Neural cell (in vitro differentiated cells): Measurements from ENCODE around the gene EAF2. TPM values are rescaled to one million over a fixed set of nuclear protein-coding genes. Genes with fewer than 3 reads are reported as not detected.

Experiments
- H2AFZ ChIP-seq: fragments of 200-600, 300-800 bp; sonication (generic), shearing (Covaris generic); 2 replicates; pipeline ENCODE4 v1.6.0; 2014; ENCODE audit warnings: low read depth, mild to moderate bottlenecking, antibody characterized with exemption, low read length, moderate library complexity
- H3F3A ChIP-seq: fragments of 200-600 bp; shearing (Covaris generic); 2 replicates; pipeline ENCODE4 v1.6.1; 2016; ENCODE audit warnings: mild to moderate bottlenecking, moderate library complexity, mixed read lengths, antibody characterized with exemption, low read length; ENCODE audit not compliant: insufficient read depth, poor library complexity, severe bottlenecking
- H3K27ac ChIP-seq: fragments of 200-600, 300-800 bp; sonication (generic), shearing (Covaris generic); 2 replicates; pipeline ENCODE4 v1.5.1; 2014; ENCODE audit warnings: mild to moderate bottlenecking, low read length, moderate library complexity
- H3K27me3 ChIP-seq: fragments of 300-800, 200-600 bp; sonication (generic), shearing (Covaris generic); 2 replicates; pipeline ENCODE4 v1.6.0; 2014; ENCODE audit warnings: mild to moderate bottlenecking, low read depth, low read length, moderate library complexity; ENCODE audit not compliant: insufficient read depth
- H3K36me3 ChIP-seq: fragments of 300-800, 200-600 bp; sonication (generic), shearing (Covaris generic); 2 replicates; pipeline ENCODE4 v1.5.1; 2014; ENCODE audit warnings: mild to moderate bottlenecking, antibody characterized with exemption, low read length, moderate library complexity; ENCODE audit not compliant: insufficient read depth
- H3K4me2 ChIP-seq: fragments of 300-800, 200-600 bp; sonication (generic), shearing (Covaris generic); 2 replicates; pipeline ENCODE4 v1.6.0; 2014; ENCODE audit warnings: mild to moderate bottlenecking, low read length
- H3K4me3 ChIP-seq: fragments of 300-800, 200-600 bp; sonication (generic), shearing (Covaris generic); 2 replicates; pipeline ENCODE4 v1.5.1; 2014; ENCODE audit warnings: mild to moderate bottlenecking, low read length, moderate library complexity
- H3K79me2 ChIP-seq: fragments of 200-600 bp; shearing (Covaris generic); replicated peaks from 2 replicates; pipeline ENCODE4 v1.6.0; 2014; ENCODE audit warnings: mild to moderate bottlenecking, low read length, moderate library complexity; ENCODE audit not compliant: insufficient read depth
- H3K9ac ChIP-seq: fragments of 300-800, 200-600 bp; sonication (generic), shearing (Covaris generic); 2 replicates; pipeline ENCODE4 v1.6.1; 2016; ENCODE audit warnings: mild to moderate bottlenecking, low read length, mixed read lengths
- H3K9me2 ChIP-seq: fragments of 200-600 bp; shearing (Covaris generic); 2 replicates; pipeline ENCODE4 v1.6.1; 2016; ENCODE audit warnings: mild to moderate bottlenecking, low read length, mixed read lengths; ENCODE audit not compliant: insufficient read depth
- H3K9me3 ChIP-seq: fragments of 200-600, 300-800 bp; sonication (generic), shearing (Covaris generic); 2 replicates; pipeline ENCODE4 v1.6.1; 2016; ENCODE audit warnings: mild to moderate bottlenecking, mixed run types, low read length, moderate library complexity, mixed read lengths
- H4K20me1 ChIP-seq: fragments of 200-600 bp; shearing (Covaris generic); 2 replicates; pipeline ENCODE4 v1.6.1; 2016; ENCODE audit warnings: mild to moderate bottlenecking, mixed run types; ENCODE audit not compliant: insufficient read depth
- EP300 ChIP-seq: fragments of 450-650 bp; conservative IDR thresholded peaks from 2 replicates; pipeline ENCODE4 v1.6.1; 2014; ENCODE audit warnings: antibody characterized with exemption, mild to moderate bottlenecking, moderate library complexity; ENCODE audit not compliant: poor library complexity, severe bottlenecking
- EZH2 ChIP-seq: fragments of 200-600, 300-800 bp; shearing (Covaris generic), sonication (generic); IDR thresholded peaks from 2 replicates; pipeline ENCODE4 v1.6.1; 2014; ENCODE audit warnings: antibody characterized with exemption, low read length, borderline replicate concordance, mild to moderate bottlenecking; ENCODE audit not compliant: insufficient read depth, poor library complexity, severe bottlenecking
- MXI1 ChIP-seq: fragments of 450-650 bp; conservative IDR thresholded peaks from 2 replicates; pipeline ENCODE4 v1.6.1; 2014; ENCODE audit warnings: antibody characterized with exemption, mild to moderate bottlenecking; ENCODE audit not compliant: poor library complexity, severe bottlenecking
- POLR2AphosphoS5 ChIP-seq: IDR thresholded peaks from 2 replicates; pipeline ENCODE4 v1.6.1; 2012
- RAD21 ChIP-seq: fragments of 450-650 bp; conservative IDR thresholded peaks from 2 replicates; pipeline ENCODE4 v1.6.1; 2014; ENCODE audit warnings: antibody characterized with exemption, mild to moderate bottlenecking, moderate library complexity
- SMC3 ChIP-seq: fragments of 450-650 bp; conservative IDR thresholded peaks from 2 replicates; pipeline ENCODE4 v1.6.1; 2014; ENCODE audit warnings: antibody characterized with exemption, mild to moderate bottlenecking, moderate library complexity; ENCODE audit not compliant: poor library complexity
- TAF1 ChIP-seq: IDR thresholded peaks from 2 replicates; pipeline ENCODE4 v1.6.1; 2012; ENCODE audit warnings: low read depth
- polyA plus RNA-seq: library from polyadenylated mRNA; depleted of rRNA; stranded (reverse); fragments of >200 nt; gene quantifications from 2 replicates; pipeline ENCODE4 v1.2.3, GENCODE V29; 2014
- TF ChIP-seq, protein P1 (sequence below): fragments of 450-650 bp; IDR thresholded peaks from 2 replicates; pipeline ENCODE4 v1.5.1; 2014; ENCODE audit warnings: antibody characterized with exemption, mild to moderate bottlenecking, moderate library complexity; ENCODE audit not compliant: poor library complexity, severe bottlenecking
- TF ChIP-seq, protein P2 (sequence below): IDR thresholded peaks from 2 replicates; pipeline ENCODE4 v1.6.1; 2012; ENCODE audit warnings: borderline replicate concordance

Gene EAF2
- polyA plus RNA-seq, 1 donor from 2014 or later = 2.0 TPM

GRCh38 chr3:121914081-121914998, 79.3 kb downstream of the EAF2 start:
- Histone ChIP-seq H3K9me2 (no peaks in the 10 kb centered on the region), H3K36me3 (no peaks in the 10 kb centered on the region), H3F3A (no peaks in the 10 kb centered on the region), H3K79me2 (no peaks in the 10 kb centered on the region), H3K9me3 (no peaks in the 10 kb centered on the region), H3K27ac (no peak overlapping the region), H3K9ac (no peak overlapping the region), H3K27me3 (no peaks in the 10 kb centered on the region), H3K4me3 (no peak overlapping the region), H3K4me2 (no peak overlapping the region), H2AFZ (no peak overlapping the region), H4K20me1 (no peaks in the 10 kb centered on the region)
- TF ChIP-seq MXI1 (no peak), TAF1 (no peak), SMC3 (no peak), RAD21 (no peak), EP300 (no peak), EZH2 (no peak), POLR2AphosphoS5 (no peak)
- TF ChIP-seq, protein P1, sequence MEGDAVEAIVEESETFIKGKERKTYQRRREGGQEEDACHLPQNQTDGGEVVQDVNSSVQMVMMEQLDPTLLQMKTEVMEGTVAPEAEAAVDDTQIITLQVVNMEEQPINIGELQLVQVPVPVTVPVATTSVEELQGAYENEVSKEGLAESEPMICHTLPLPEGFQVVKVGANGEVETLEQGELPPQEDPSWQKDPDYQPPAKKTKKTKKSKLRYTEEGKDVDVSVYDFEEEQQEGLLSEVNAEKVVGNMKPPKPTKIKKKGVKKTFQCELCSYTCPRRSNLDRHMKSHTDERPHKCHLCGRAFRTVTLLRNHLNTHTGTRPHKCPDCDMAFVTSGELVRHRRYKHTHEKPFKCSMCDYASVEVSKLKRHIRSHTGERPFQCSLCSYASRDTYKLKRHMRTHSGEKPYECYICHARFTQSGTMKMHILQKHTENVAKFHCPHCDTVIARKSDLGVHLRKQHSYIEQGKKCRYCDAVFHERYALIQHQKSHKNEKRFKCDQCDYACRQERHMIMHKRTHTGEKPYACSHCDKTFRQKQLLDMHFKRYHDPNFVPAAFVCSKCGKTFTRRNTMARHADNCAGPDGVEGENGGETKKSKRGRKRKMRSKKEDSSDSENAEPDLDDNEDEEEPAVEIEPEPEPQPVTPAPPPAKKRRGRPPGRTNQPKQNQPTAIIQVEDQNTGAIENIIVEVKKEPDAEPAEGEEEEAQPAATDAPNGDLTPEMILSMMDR = no peak
- TF ChIP-seq, protein P2, sequence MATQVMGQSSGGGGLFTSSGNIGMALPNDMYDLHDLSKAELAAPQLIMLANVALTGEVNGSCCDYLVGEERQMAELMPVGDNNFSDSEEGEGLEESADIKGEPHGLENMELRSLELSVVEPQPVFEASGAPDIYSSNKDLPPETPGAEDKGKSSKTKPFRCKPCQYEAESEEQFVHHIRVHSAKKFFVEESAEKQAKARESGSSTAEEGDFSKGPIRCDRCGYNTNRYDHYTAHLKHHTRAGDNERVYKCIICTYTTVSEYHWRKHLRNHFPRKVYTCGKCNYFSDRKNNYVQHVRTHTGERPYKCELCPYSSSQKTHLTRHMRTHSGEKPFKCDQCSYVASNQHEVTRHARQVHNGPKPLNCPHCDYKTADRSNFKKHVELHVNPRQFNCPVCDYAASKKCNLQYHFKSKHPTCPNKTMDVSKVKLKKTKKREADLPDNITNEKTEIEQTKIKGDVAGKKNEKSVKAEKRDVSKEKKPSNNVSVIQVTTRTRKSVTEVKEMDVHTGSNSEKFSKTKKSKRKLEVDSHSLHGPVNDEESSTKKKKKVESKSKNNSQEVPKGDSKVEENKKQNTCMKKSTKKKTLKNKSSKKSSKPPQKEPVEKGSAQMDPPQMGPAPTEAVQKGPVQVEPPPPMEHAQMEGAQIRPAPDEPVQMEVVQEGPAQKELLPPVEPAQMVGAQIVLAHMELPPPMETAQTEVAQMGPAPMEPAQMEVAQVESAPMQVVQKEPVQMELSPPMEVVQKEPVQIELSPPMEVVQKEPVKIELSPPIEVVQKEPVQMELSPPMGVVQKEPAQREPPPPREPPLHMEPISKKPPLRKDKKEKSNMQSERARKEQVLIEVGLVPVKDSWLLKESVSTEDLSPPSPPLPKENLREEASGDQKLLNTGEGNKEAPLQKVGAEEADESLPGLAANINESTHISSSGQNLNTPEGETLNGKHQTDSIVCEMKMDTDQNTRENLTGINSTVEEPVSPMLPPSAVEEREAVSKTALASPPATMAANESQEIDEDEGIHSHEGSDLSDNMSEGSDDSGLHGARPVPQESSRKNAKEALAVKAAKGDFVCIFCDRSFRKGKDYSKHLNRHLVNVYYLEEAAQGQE = no peak

DNA sequence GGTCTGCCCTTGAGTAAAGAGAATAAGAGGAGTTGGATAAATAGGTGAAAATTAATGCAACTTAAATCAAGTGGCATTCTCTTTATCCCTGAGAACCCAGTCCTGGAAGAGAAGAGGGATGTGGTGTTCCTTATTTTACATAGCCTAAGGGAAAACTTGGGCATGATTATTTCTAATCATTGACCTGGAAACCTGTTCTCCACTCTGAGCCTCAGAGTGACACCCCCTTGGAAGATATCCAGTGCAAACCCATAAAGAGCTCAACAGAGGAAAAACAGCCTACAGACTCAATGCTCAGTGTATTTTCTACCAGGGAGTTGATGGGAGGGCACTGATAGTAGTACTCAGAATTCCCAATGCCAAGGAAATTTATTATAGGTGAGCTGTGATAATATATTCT, 81.2 kb downstream of the EAF2 start:
- no peaks in the 10 kb centered on the region for H3F3A ChIP-seq
- H3K27me3 ChIP-seq = no peaks in the 10 kb centered on the region
- no peaks in the 10 kb centered on the region for H3K79me2 ChIP-seq
- no peaks in the 10 kb centered on the region for H4K20me1 ChIP-seq
- H2AFZ ChIP-seq = no peak overlapping the region
- no peak overlapping the region for H3K4me2 ChIP-seq
- no peak overlapping the region for H3K27ac ChIP-seq
- no peak overlapping the region for H3K9ac ChIP-seq
- H3K36me3 ChIP-seq = no peaks in the 10 kb centered on the region
- TF ChIP-seq RAD21 (no peak), SMC3 (no peak), POLR2AphosphoS5 (no peak), EP300 (no peak), MXI1 (no peak), TAF1 (no peak), EZH2 (no peak)
- TF ChIP-seq, protein P1 = no peak
- TF ChIP-seq, protein P2 = no peak
- H3K9me2 ChIP-seq = no peaks in the 10 kb centered on the region
- no peaks in the 10 kb centered on the region for H3K9me3 ChIP-seq
- no peak overlapping the region for H3K4me3 ChIP-seq
